ENCODE data around the gene ARPC1B.

The ARPC1B gene

DNA sequence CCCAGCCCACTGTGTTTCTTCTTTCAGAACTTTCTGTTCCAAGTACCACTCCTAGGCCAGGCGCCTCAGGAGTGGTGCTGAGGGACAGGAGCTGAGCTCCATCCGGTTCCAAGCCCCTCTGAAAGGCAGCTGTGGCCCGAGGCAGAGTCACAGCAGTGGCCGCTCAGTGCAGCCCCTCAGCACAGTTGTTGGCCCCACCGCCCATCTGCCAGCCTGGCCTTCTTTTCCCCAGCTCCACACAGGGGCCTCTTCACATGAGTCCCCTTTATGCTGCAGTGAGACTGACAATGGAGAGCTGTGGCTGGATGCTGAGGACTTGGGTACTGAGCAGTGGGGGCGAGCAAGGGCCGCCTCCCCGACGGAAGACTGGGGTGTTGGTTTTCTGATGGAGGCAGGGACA, 43.7 kb downstream of the ARPC1B start:
- H3K27me3 ChIP-seq (ENCODE audit: insufficient read depth, low read length), result no peaks in the 10 kb centered on the region
- H3K4me2 ChIP-seq (ENCODE audit: low read length), result no peak overlapping the region
- H3K79me2 ChIP-seq (ENCODE audit: insufficient read depth, low read length), result no peaks in the 10 kb centered on the region
- no peak overlapping the region for H3K4me3 ChIP-seq (ENCODE audit: low read depth, low read length, poor library complexity, severe bottlenecking)
- peaks cover 93% of the 10 kb centered on the region for H3K36me3 ChIP-seq (ENCODE audit: insufficient read depth, low read length)
- H3F3A ChIP-seq (ENCODE audit: insufficient read depth, low read length), result no peaks in the 10 kb centered on the region
- no peak overlapping the region for H3K9ac ChIP-seq (ENCODE audit: low read length)
- H3K9me3 ChIP-seq (ENCODE audit: low read length), result no peaks in the 10 kb centered on the region
- no peaks in the 10 kb centered on the region for H3K9me2 ChIP-seq (ENCODE audit: low read depth, low read length)
- no peak overlapping the region for H3K27ac ChIP-seq (ENCODE audit: low read depth, low read length, poor library complexity, severe bottlenecking)
- no peak for TF ChIP-seq EZH2 (IDR thresholded peaks at IDR 0.05; ENCODE audit: borderline replicate concordance, low read length)
- TF ChIP-seq, protein P1, sequence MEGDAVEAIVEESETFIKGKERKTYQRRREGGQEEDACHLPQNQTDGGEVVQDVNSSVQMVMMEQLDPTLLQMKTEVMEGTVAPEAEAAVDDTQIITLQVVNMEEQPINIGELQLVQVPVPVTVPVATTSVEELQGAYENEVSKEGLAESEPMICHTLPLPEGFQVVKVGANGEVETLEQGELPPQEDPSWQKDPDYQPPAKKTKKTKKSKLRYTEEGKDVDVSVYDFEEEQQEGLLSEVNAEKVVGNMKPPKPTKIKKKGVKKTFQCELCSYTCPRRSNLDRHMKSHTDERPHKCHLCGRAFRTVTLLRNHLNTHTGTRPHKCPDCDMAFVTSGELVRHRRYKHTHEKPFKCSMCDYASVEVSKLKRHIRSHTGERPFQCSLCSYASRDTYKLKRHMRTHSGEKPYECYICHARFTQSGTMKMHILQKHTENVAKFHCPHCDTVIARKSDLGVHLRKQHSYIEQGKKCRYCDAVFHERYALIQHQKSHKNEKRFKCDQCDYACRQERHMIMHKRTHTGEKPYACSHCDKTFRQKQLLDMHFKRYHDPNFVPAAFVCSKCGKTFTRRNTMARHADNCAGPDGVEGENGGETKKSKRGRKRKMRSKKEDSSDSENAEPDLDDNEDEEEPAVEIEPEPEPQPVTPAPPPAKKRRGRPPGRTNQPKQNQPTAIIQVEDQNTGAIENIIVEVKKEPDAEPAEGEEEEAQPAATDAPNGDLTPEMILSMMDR (IDR thresholded peaks at IDR 0.05; ENCODE audit: low read length), result no peak
- H4K20me1 ChIP-seq (ENCODE audit: insufficient read depth, low read length), result no peaks in the 10 kb centered on the region
- H3K4me1 ChIP-seq (ENCODE audit: insufficient read depth, low read length, severe bottlenecking), result no peaks in the 10 kb centered on the region
- no peak overlapping the region for H2AFZ ChIP-seq (ENCODE audit: low read length)

DNA sequence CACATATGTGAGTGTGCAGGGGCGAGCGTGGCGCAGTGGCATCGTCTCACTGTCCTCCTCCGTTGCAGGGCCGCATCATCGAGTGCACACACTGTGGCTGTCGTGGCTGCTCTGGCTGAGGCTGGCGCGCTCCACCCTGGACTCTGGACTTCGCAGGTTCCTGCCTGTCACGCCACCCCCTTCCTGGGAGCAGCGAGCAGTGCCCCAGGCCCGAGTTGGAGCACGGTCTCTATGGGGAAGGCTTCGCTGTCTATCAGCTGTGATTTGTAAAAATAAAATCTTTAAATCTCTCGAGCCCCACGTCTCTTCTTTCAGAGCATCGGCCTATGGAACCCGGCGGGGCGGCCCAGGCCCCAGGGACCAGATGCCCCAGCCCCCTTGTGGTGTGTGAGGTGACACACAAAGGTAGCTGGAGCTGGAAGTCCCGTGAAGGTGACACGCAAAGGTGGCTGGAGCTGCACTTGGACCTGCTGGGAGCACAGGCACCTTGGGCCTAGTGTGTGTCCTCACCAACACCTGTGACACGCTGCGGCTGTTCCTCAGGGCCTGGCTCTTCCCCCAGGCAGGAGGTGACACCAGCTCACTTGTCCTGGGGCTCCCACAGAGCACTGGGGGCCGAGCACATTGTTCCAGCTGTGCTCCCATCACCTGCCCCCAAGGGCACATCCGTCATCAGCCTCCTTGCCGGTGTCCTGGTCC, 44.9 kb downstream of the ARPC1B start:
- Histone ChIP-seq H3K4me1 (ENCODE audit: insufficient read depth, low read length, severe bottlenecking) (no peaks in the 10 kb centered on the region), H2AFZ (ENCODE audit: low read length) (no peak overlapping the region), H3K9me2 (ENCODE audit: low read depth, low read length) (no peaks in the 10 kb centered on the region), H3K27me3 (ENCODE audit: insufficient read depth, low read length) (no peaks in the 10 kb centered on the region), H3K9ac (ENCODE audit: low read length) (no peak overlapping the region), H3K4me2 (ENCODE audit: low read length) (no peak overlapping the region), H3K27ac (ENCODE audit: low read depth, low read length, poor library complexity, severe bottlenecking) (no peak overlapping the region), H3F3A (ENCODE audit: insufficient read depth, low read length) (no peaks in the 10 kb centered on the region), H4K20me1 (ENCODE audit: insufficient read depth, low read length) (no peaks in the 10 kb centered on the region), H3K36me3 (ENCODE audit: insufficient read depth, low read length) (peaks cover 96% of the 10 kb centered on the region), H3K4me3 (ENCODE audit: low read depth, low read length, poor library complexity, severe bottlenecking) (no peak overlapping the region), H3K9me3 (ENCODE audit: low read length) (no peaks in the 10 kb centered on the region), H3K79me2 (ENCODE audit: insufficient read depth, low read length) (no peaks in the 10 kb centered on the region)
- no peak for TF ChIP-seq EZH2 (IDR thresholded peaks at IDR 0.05; ENCODE audit: borderline replicate concordance, low read length)
- TF ChIP-seq, protein P1 (IDR thresholded peaks at IDR 0.05; ENCODE audit: low read length), result no peak

DNA sequence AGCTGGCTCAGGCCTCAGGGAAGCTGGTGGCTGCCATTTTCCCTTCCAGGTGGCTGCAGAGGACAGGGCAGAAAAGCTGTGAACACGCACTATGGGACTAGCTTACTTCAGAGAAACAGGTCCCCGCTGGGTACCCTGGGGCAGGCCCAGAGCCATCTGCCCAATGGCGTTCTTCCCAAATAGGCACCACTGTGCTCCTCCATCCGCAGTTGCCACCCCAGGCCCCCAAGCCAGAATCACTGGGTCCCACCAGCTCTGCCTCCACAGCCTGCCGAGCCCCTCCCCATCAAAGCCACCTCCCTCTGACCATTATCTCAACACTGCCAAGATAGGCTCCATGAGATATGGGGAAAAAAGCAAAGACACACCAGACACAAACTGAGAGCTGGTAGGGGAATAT, 45.7 kb downstream of the ARPC1B start:
- no peak for TF ChIP-seq EZH2 (IDR thresholded peaks at IDR 0.05; ENCODE audit: borderline replicate concordance, low read length)
- no peak overlapping the region for H3K9ac ChIP-seq (ENCODE audit: low read length)
- H3K4me1 ChIP-seq (ENCODE audit: insufficient read depth, low read length, severe bottlenecking), result no peaks in the 10 kb centered on the region
- no peaks in the 10 kb centered on the region for H3K27me3 ChIP-seq (ENCODE audit: insufficient read depth, low read length)
- H3K4me2 ChIP-seq (ENCODE audit: low read length), result no peak overlapping the region
- no peaks in the 10 kb centered on the region for H3K9me2 ChIP-seq (ENCODE audit: low read depth, low read length)
- no peak overlapping the region for H2AFZ ChIP-seq (ENCODE audit: low read length)
- peaks cover 96% of the 10 kb centered on the region for H3K36me3 ChIP-seq (ENCODE audit: insufficient read depth, low read length)
- H4K20me1 ChIP-seq (ENCODE audit: insufficient read depth, low read length), result no peaks in the 10 kb centered on the region
- H3K79me2 ChIP-seq (ENCODE audit: insufficient read depth, low read length), result no peaks in the 10 kb centered on the region
- H3F3A ChIP-seq (ENCODE audit: insufficient read depth, low read length), result no peaks in the 10 kb centered on the region
- H3K27ac ChIP-seq (ENCODE audit: low read depth, low read length, poor library complexity, severe bottlenecking), result no peak overlapping the region
- H3K4me3 ChIP-seq (ENCODE audit: low read depth, low read length, poor library complexity, severe bottlenecking), result no peak overlapping the region
- no peaks in the 10 kb centered on the region for H3K9me3 ChIP-seq (ENCODE audit: low read length)

DNA sequence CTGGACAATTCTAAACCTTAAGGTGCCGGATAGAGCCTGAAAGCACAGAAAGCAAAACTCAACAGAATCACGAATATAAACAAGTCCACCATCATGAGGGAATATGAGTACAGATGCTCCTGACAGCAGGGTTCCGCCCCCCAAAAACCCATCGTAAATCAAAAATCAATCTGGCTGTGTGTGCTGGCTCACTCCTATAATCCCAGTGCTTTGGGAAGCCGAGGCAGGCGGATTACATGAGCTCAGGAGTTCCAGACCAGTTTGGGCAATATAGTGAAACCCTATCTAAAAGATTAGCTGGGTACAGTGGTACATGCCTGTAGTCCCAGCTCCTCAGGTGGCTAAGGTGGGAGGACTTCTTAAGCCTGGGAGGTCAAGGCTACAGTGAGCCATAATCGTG, 46.5 kb downstream of the ARPC1B start:
- Histone ChIP-seq H3K4me3 (ENCODE audit: low read depth, low read length, poor library complexity, severe bottlenecking) (no peak overlapping the region), H3K9me3 (ENCODE audit: low read length) (no peaks in the 10 kb centered on the region), H3K27ac (ENCODE audit: low read depth, low read length, poor library complexity, severe bottlenecking) (no peak overlapping the region), H3K9ac (ENCODE audit: low read length) (no peak overlapping the region), H3F3A (ENCODE audit: insufficient read depth, low read length) (no peaks in the 10 kb centered on the region), H2AFZ (ENCODE audit: low read length) (no peak overlapping the region), H3K79me2 (ENCODE audit: insufficient read depth, low read length) (no peaks in the 10 kb centered on the region), H3K27me3 (ENCODE audit: insufficient read depth, low read length) (no peaks in the 10 kb centered on the region), H3K4me2 (ENCODE audit: low read length) (no peak overlapping the region), H3K4me1 (ENCODE audit: insufficient read depth, low read length, severe bottlenecking) (no peaks in the 10 kb centered on the region), H3K36me3 (ENCODE audit: insufficient read depth, low read length) (peaks cover 98% of the 10 kb centered on the region), H4K20me1 (ENCODE audit: insufficient read depth, low read length) (no peaks in the 10 kb centered on the region), H3K9me2 (ENCODE audit: low read depth, low read length) (no peaks in the 10 kb centered on the region)
- TF ChIP-seq, protein P1 (IDR thresholded peaks at IDR 0.05; ENCODE audit: low read length), result no peak
- no peak for TF ChIP-seq EZH2 (IDR thresholded peaks at IDR 0.05; ENCODE audit: borderline replicate concordance, low read length)

Data from OCI-LY1 (cell line).